Measurements from ENCODE around the gene LMF1.

GRCh38 chr16:942436-943060 lies 28.2 kb downstream of the LMF1 start:
- no peak for TF ChIP-seq SUZ12 (IDR thresholded peaks at IDR 0.05; ENCODE audit: extremely low read depth, insufficient read depth, insufficient read length)
- TF ChIP-seq ZNF274 (IDR thresholded peaks at IDR 0.05; ENCODE audit: low read depth, low read length): no peak
